Loucy (cell line): ENCODE measurements around the gene CACNA1S.
A peak's percentile ranks its signal among the peaks of the same experiment; 100 is the strongest.

ENCODE experiments used
- H2AFZ ChIP-seq: fragments of 200-600 bp; sonication (generic); 2 replicates; pipeline ENCODE4 v1.6.0; 2016; ENCODE audit warnings: antibody characterized with exemption, mild to moderate bottlenecking, low read length, moderate library complexity
- H3F3A ChIP-seq: fragments of 200-600 bp; 2 replicates; pipeline ENCODE4 v1.6.0; 2016; ENCODE audit warnings: antibody characterized with exemption, low read depth, mild to moderate bottlenecking
- H3K27me3 ChIP-seq: fragments of 200-600 bp; sonication (generic); 2 replicates; pipeline ENCODE4 v1.6.1; 2014; ENCODE audit warnings: low read length, mild to moderate bottlenecking; ENCODE audit not compliant: insufficient read depth, poor library complexity, severe bottlenecking
- H3K36me3 ChIP-seq: fragments of 200-600 bp; sonication (generic); 2 replicates; pipeline ENCODE4 v1.6.1; 2016; ENCODE audit warnings: low read length; ENCODE audit not compliant: insufficient read depth
- H3K4me1 ChIP-seq: fragments of 200-600 bp; sonication (generic); 2 replicates; pipeline ENCODE4 v1.5.1; 2014; ENCODE audit warnings: low read length, mild to moderate bottlenecking; ENCODE audit not compliant: insufficient read depth, poor library complexity, severe bottlenecking
- H3K4me2 ChIP-seq: fragments of 200-600 bp; sonication (generic); 2 replicates; pipeline ENCODE4 v1.6.0; 2014; ENCODE audit warnings: antibody characterized with exemption, low read length, low read depth, mild to moderate bottlenecking; ENCODE audit not compliant: poor library complexity, severe bottlenecking
- H3K4me3 ChIP-seq: fragments of 200-600 bp; sonication (generic); 2 replicates; pipeline ENCODE4 v1.5.1; 2014; ENCODE audit warnings: low read length, mild to moderate bottlenecking, mixed read lengths; ENCODE audit not compliant: poor library complexity, severe bottlenecking
- H3K79me2 ChIP-seq: fragments of 200-600 bp; sonication (generic); 2 replicates; pipeline ENCODE4 v1.6.1; 2014; ENCODE audit warnings: low read length; ENCODE audit not compliant: insufficient read depth
- H3K9ac ChIP-seq: fragments of 200-600 bp; sonication (generic); 2 replicates; pipeline ENCODE4 v1.6.0; 2014; ENCODE audit warnings: mild to moderate bottlenecking, low read depth, low read length, moderate library complexity; ENCODE audit not compliant: poor library complexity, severe bottlenecking
- H3K9me2 ChIP-seq: fragments of 200-600 bp; sonication (generic); replicated peaks from 2 replicates; pipeline ENCODE4 v1.6.1; 2016; ENCODE audit warnings: low read depth, low read length, mixed read lengths
- H3K9me3 ChIP-seq: fragments of 200-600 bp; sonication (generic); 2 replicates; pipeline ENCODE4 v1.6.1; 2014; ENCODE audit warnings: mild to moderate bottlenecking, antibody characterized with exemption, low read length, low read depth; ENCODE audit not compliant: insufficient read depth
- H4K20me1 ChIP-seq: fragments of 200-600 bp; sonication (generic); 2 replicates; pipeline ENCODE4 v1.6.0; 2014; ENCODE audit warnings: antibody characterized with exemption, low read length, mild to moderate bottlenecking; ENCODE audit not compliant: insufficient read depth, poor library complexity, severe bottlenecking
- EZH2phosphoT487 ChIP-seq: fragments of 200-600 bp; IDR thresholded peaks from 2 replicates; pipeline ENCODE4 v1.6.1; 2018; ENCODE audit warnings: antibody characterized with exemption, mild to moderate bottlenecking, moderate library complexity, borderline replicate concordance
- TF ChIP-seq, protein P1 (sequence below): fragments of 200-600 bp; sonication (generic); conservative IDR thresholded peaks from 2 replicates; pipeline ENCODE4 v1.5.1; 2014; ENCODE audit warnings: mild to moderate bottlenecking, antibody characterized with exemption, low read length

The CACNA1S gene

GRCh38 chr1:201023920-201024624 lies 88.2 kb downstream of the CACNA1S start:
- no peaks in the 10 kb centered on the region for H4K20me1 ChIP-seq
- H3K79me2 ChIP-seq: peaks cover 33% of the 10 kb centered on the region
- peak overlapping the region; percentile 21 for H3K4me2 ChIP-seq
- H3F3A ChIP-seq: peaks cover 11% of the 10 kb centered on the region
- no peaks in the 10 kb centered on the region for H3K9me2 ChIP-seq
- no peaks in the 10 kb centered on the region for H3K36me3 ChIP-seq
- no peak overlapping the region for H3K9ac ChIP-seq
- no peaks in the 10 kb centered on the region for H3K9me3 ChIP-seq
- H3K27me3 ChIP-seq: no peaks in the 10 kb centered on the region
- peaks cover 56% of the 10 kb centered on the region for H3K4me1 ChIP-seq
- H2AFZ ChIP-seq: no peak overlapping the region
- no peak overlapping the region for H3K4me3 ChIP-seq
- TF ChIP-seq EZH2phosphoT487: no peak
- TF ChIP-seq, protein P1, sequence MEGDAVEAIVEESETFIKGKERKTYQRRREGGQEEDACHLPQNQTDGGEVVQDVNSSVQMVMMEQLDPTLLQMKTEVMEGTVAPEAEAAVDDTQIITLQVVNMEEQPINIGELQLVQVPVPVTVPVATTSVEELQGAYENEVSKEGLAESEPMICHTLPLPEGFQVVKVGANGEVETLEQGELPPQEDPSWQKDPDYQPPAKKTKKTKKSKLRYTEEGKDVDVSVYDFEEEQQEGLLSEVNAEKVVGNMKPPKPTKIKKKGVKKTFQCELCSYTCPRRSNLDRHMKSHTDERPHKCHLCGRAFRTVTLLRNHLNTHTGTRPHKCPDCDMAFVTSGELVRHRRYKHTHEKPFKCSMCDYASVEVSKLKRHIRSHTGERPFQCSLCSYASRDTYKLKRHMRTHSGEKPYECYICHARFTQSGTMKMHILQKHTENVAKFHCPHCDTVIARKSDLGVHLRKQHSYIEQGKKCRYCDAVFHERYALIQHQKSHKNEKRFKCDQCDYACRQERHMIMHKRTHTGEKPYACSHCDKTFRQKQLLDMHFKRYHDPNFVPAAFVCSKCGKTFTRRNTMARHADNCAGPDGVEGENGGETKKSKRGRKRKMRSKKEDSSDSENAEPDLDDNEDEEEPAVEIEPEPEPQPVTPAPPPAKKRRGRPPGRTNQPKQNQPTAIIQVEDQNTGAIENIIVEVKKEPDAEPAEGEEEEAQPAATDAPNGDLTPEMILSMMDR: no peak

DNA sequence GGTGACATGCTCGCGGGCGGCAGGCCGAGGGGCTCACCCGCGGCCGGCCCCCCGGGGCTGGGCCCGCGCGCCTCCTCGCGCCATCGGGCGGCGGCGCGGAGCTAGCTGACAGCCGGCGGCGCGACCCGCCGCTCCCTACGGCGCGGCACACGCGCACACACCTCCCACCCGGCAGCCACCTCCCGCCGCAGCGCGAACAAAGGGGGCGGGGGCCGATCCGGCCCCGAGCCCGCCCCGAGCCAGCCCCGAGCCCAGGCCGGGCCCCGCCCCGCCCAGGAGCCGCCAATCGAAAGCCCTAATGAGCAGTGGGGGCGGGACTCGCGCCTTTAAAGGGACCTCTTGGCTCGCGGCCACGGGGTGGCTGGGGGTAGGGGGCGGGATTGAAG lies 88.7 kb downstream of the CACNA1S start, which contains the start of gene KIF21B:
TSS of gene KIF21B (minus strand) at position 198 of the 386 bp plus-strand sequence. CDS start 331 bp downstream, outside the sequence.
- H3K9ac ChIP-seq: peak within 1 kb of the TSS; percentile 88
- peak within 1 kb of the TSS; percentile 86 for H3K4me2 ChIP-seq
- peaks cover 39% of the 10 kb centered on the region for H3K79me2 ChIP-seq
- peaks cover 62% of the 10 kb centered on the region for H3K4me1 ChIP-seq
- TF ChIP-seq, protein P1: no peak
- TF ChIP-seq EZH2phosphoT487: no peak
- H3K9me2 ChIP-seq: no peaks in the 10 kb centered on the region
- H3K36me3 ChIP-seq: no peaks in the 10 kb centered on the region
- H3F3A ChIP-seq: peaks cover 11% of the 10 kb centered on the region
- no peaks in the 10 kb centered on the region for H3K9me3 ChIP-seq
- H2AFZ ChIP-seq: peak within 1 kb of the TSS; percentile 58; the same call in 1 of the 2 replicates
- peak within 1 kb of the TSS; percentile 77 for H3K4me3 ChIP-seq
- H4K20me1 ChIP-seq: no peaks in the 10 kb centered on the region
- no peaks in the 10 kb centered on the region for H3K27me3 ChIP-seq

- TF ChIP-seq, protein P1: peak; percentile 26; the same call in 1 of the 2 replicates
- no peak for TF ChIP-seq EZH2phosphoT487
- Histone ChIP-seq H3K4me3 (peak overlapping the region; percentile 77), H3K9ac (peak overlapping the region; percentile 88), H3K4me2 (peak overlapping the region; percentile 86), H3K36me3 (no peaks in the 10 kb centered on the region), H3K79me2 (peaks cover 44% of the 10 kb centered on the region), H2AFZ (peak overlapping the region; percentile 58; the same call in 1 of the 2 replicates), H3K27me3 (no peaks in the 10 kb centered on the region), H3K9me3 (no peaks in the 10 kb centered on the region), H3F3A (peaks cover 11% of the 10 kb centered on the region), H3K4me1 (peaks cover 67% of the 10 kb centered on the region), H3K9me2 (no peaks in the 10 kb centered on the region), H4K20me1 (no peaks in the 10 kb centered on the region)
These were observed 89.3 kb downstream of the CACNA1S start for GRCh38 chr1:201022820-201023516.
